Sigmoid colon (tissue), 4 donors: ENCODE results near the gene OTOF.

Experiments
- CTCF ChIP-seq, 4 experiments: fragments of 450-650 bp in 3 of 4; fragments of 200-600 bp in 1 of 4; IDR thresholded peaks; one replicate each; pipeline ENCODE4 v1.5.1; 2016 to 2019; ENCODE audit warnings: antibody characterized with exemption in 4 of 4, mild to moderate bottlenecking in 3 of 4, moderate library complexity in 2 of 4
- EP300 ChIP-seq, 4 donors: sonication (generic); formaldehyde crosslinking; IDR thresholded peaks; one replicate each; pipeline ENCODE4 v1.6.1; 2017; ENCODE audit warnings: antibody characterized with exemption in 4 of 4
- POLR2A ChIP-seq, 2 donors: fragments of 450-650 bp; IDR thresholded peaks; one replicate each; pipeline ENCODE4 v1.6.1; 2016; ENCODE audit warnings: antibody characterized with exemption in 2 of 2, mild to moderate bottlenecking in 2 of 2, moderate library complexity in 2 of 2
- POLR2AphosphoS5 ChIP-seq, 4 donors: sonication (generic); formaldehyde crosslinking; IDR thresholded peaks; one replicate each; pipeline ENCODE4 v1.6.1; 2017; ENCODE audit warnings: antibody characterized with exemption in 4 of 4

GRCh38 chr2:26473796-26474195, 4.1 kb downstream of the OTOF start:
- TF ChIP-seq CTCF (IDR thresholded peaks at IDR 0.05) (no peak), POLR2A (IDR thresholded peaks at IDR 0.05) (no peak), POLR2AphosphoS5 (IDR thresholded peaks at IDR 0.05) (no peak), EP300 (IDR thresholded peaks at IDR 0.05) (no peak)
